ENCODE data around the gene SUGCT. TPM values are rescaled to one million over a fixed set of nuclear protein-coding genes. Genes with fewer than 3 reads are reported as not detected.

Gene SUGCT
- total RNA-seq, 4 donors from 2014 or later = 7.8 to 15.0 (median 12.8) TPM

- Histone ChIP-seq H3K9me3 (no peaks in the 10 kb centered on the region), H3K27ac (replicated peaks in 1 of 4) (no peak overlapping the region), H3K36me3 (no peaks in the 10 kb centered on the region), H3K4me1 (no peaks in the 10 kb centered on the region), H3K4me3 (no peak overlapping the region), H3K27me3 (no peaks in the 10 kb centered on the region)
- intact Hi-C loops (cut with DNase I) = no loop called here
- 56% methylated on average over 5 of the region's 5 CpGs for WGBS
- no peak for DNase-seq (ENCODE audit: extremely low spot score)
- TF ChIP-seq EP300 (IDR thresholded peaks at IDR 0.05) (no peak), POLR2AphosphoS5 (IDR thresholded peaks at IDR 0.05) (no peak), POLR2A (IDR thresholded peaks at IDR 0.05; ENCODE audit: low read depth) (no peak), CTCF (IDR thresholded peaks at IDR 0.05) (no peak)
Measured at GRCh38 chr7:40583667-40584444, 449.1 kb downstream of the SUGCT start.

- no peak for DNase-seq (ENCODE audit: extremely low spot score)
- no peaks in the 10 kb centered on the region for H3K27me3 ChIP-seq
- peaks cover 0 to under 1% (median 0%) of the 10 kb centered on the region in 4 donors for H3K9me3 ChIP-seq
- no peak overlapping the region for H3K27ac ChIP-seq (replicated peaks in 1 of 4)
- TF ChIP-seq EP300 (IDR thresholded peaks at IDR 0.05) (no peak), POLR2AphosphoS5 (IDR thresholded peaks at IDR 0.05) (no peak), POLR2A (IDR thresholded peaks at IDR 0.05; ENCODE audit: low read depth) (no peak), CTCF (IDR thresholded peaks at IDR 0.05) (no peak)
- intact Hi-C loops (cut with DNase I) = no loop called here
- WGBS = 87% methylated on average over 4 of the region's 4 CpGs
- no peak overlapping the region for H3K4me3 ChIP-seq
- no peaks in the 10 kb centered on the region for H3K4me1 ChIP-seq
- no peaks in the 10 kb centered on the region for H3K36me3 ChIP-seq
Measured at GRCh38 chr7:40584667-40585433, 450.0 kb downstream of the SUGCT start.

- no peak for DNase-seq (ENCODE audit: extremely low spot score)
- Histone ChIP-seq H3K36me3 (no peaks in the 10 kb centered on the region), H3K9me3 (peaks cover 0 to 10% (median 4%) of the 10 kb centered on the region in 4 donors), H3K4me1 (no peaks in the 10 kb centered on the region), H3K27ac (replicated peaks in 1 of 4) (no peak overlapping the region), H3K4me3 (no peak overlapping the region), H3K27me3 (no peaks in the 10 kb centered on the region)
- TF ChIP-seq POLR2AphosphoS5 (IDR thresholded peaks at IDR 0.05) = no peak
- no peak for TF ChIP-seq POLR2A (IDR thresholded peaks at IDR 0.05; ENCODE audit: low read depth)
- TF ChIP-seq EP300 (IDR thresholded peaks at IDR 0.05) = no peak
- TF ChIP-seq CTCF (IDR thresholded peaks at IDR 0.05) = no peak
- 81% methylated on average over 1 of the region's 1 CpG for WGBS
- intact Hi-C loops (cut with DNase I) = no loop called here
Measured at GRCh38 chr7:40586197-40586596, 451.4 kb downstream of the SUGCT start.

GRCh38 chr7:40587419-40587818 lies 452.6 kb downstream of the SUGCT start:
- no peaks in the 10 kb centered on the region for H3K27me3 ChIP-seq
- TF ChIP-seq CTCF (IDR thresholded peaks at IDR 0.05) = no peak
- no peak for TF ChIP-seq POLR2A (IDR thresholded peaks at IDR 0.05; ENCODE audit: low read depth)
- no peak for TF ChIP-seq EP300 (IDR thresholded peaks at IDR 0.05)
- no peak for TF ChIP-seq POLR2AphosphoS5 (IDR thresholded peaks at IDR 0.05)
- H3K4me1 ChIP-seq = no peaks in the 10 kb centered on the region
- DNase-seq (ENCODE audit: extremely low spot score) = no peak
- intact Hi-C loops (cut with DNase I) = no loop called here
- H3K9me3 ChIP-seq = peaks cover 0 to 10% (median 4%) of the 10 kb centered on the region in 4 donors
- H3K4me3 ChIP-seq = no peak overlapping the region
- no peaks in the 10 kb centered on the region for H3K36me3 ChIP-seq
- no peak overlapping the region for H3K27ac ChIP-seq (replicated peaks in 1 of 4)

Data from esophagus muscularis mucosa (tissue), 4 donors.